ENCODE results near the gene BCL7B. TPM values are rescaled to one million over a fixed set of nuclear protein-coding genes. Genes with fewer than 3 reads are reported as not detected.
"Not testable (repeated sequence)": the region's sequence is repeated elsewhere in the genome, so short reads cannot be mapped to it uniquely, and the experiment has no call there.

BCL7B gene
- total RNA-seq, 8 experiments from 2014 or later: 17.6 to 35.8 (median 32.1) TPM

- in situ Hi-C loops (cut with MboI; ENCODE audit: low pct_unique_long_range_greater_than_20kb in 2 of 9, low sequenced_read_pairs in 9 of 9, unreplicated experiment in 9 of 9); H3K4me3 ChIP-seq; ATAC-seq (replicated peaks in 6 of 8); H3K4me1 ChIP-seq (replicated peaks in 1 of 2); H3K27ac ChIP-seq: not testable (repeated sequence)
- 83 to 100% (median 98%) methylated on average over 1 to 2 of the region's 2 CpGs for WGBS, 10 experiments
These were observed 62.0 kb downstream of the BCL7B start for GRCh38 chr7:73495507-73495906.

- no peak for ATAC-seq (replicated peaks in 6 of 8)
- Histone ChIP-seq H3K4me3 (no peak overlapping the region), H3K27ac (no peak overlapping the region), H3K4me1 (replicated peaks in 1 of 2) (no peaks in the 10 kb centered on the region)
- in situ Hi-C loops (cut with MboI; ENCODE audit: low pct_unique_long_range_greater_than_20kb in 2 of 9, low sequenced_read_pairs in 9 of 9, unreplicated experiment in 9 of 9): no loop called here
These were observed 67.5 kb downstream of the BCL7B start for GRCh38 chr7:73489976-73490375.

GRCh38 chr7:73487486-73487885, 70.0 kb downstream of the BCL7B start:
- in situ Hi-C loops (cut with MboI; ENCODE audit: low pct_unique_long_range_greater_than_20kb in 2 of 9, low sequenced_read_pairs in 9 of 9, unreplicated experiment in 9 of 9): no loop called here
- no peak for ATAC-seq (replicated peaks in 6 of 8)
- H3K4me1 ChIP-seq (replicated peaks in 1 of 2): no peaks in the 10 kb centered on the region
- H3K4me3 ChIP-seq: no peak overlapping the region
- WGBS, 10 experiments: 83 to 100% (median 100%) methylated on average over 1 of the region's 1 CpG; no CpG with 5 or more reads in 4 of the 10 experiments
- H3K27ac ChIP-seq: no peak overlapping the region

Other genes with a start within 250 kb of the BCL7B start
- gene NSUN5, start 248.9 kb downstream of the BCL7B start, total RNA-seq: 10 to 100 TPM; 22.4 to 41.8 (median 27.2) TPM
- under 1 TPM in 2 of 8 experiments, not detected in 6; 0.14 to 0.47 TPM for gene TRIM50, start 229.6 kb downstream of the BCL7B start, total RNA-seq
- gene FKBP6, start 229.5 kb downstream of the BCL7B start, total RNA-seq: under 1 TPM in 4 of 8 experiments, not detected in 4; 0.08 to 0.47 (median 0.20) TPM
- 10 to 100 TPM in 2 of 8 experiments, 1 to 10 TPM in 4, under 1 TPM in 2; 0.38 to 15.2 (median 6.2) TPM for gene FZD9, start 123.9 kb downstream of the BCL7B start, total RNA-seq
- 10 to 100 TPM; 44.7 to 98.2 (median 53.2) TPM for gene BAZ1B, start 35.4 kb downstream of the BCL7B start, total RNA-seq
- gene TBL2, start 20.9 kb upstream of the BCL7B start, total RNA-seq: 10 to 100 TPM; 34.7 to 52.4 (median 38.1) TPM
- gene MLXIPL, start 66.8 kb upstream of the BCL7B start, total RNA-seq: 10 to 100 TPM in 1 of 8 experiments, 1 to 10 TPM in 2, under 1 TPM in 5; 0.50 to 13.1 (median 0.92) TPM
- 10 to 100 TPM in 5 of 8 experiments, 1 to 10 TPM in 2, under 1 TPM in 1; 0.71 to 27.7 (median 13.8) TPM for gene VPS37D, start 110.1 kb upstream of the BCL7B start, total RNA-seq
- 10 to 100 TPM in 3 of 8 experiments, 1 to 10 TPM in 5; 5.1 to 13.9 (median 7.8) TPM for gene DNAJC30, start 125.8 kb upstream of the BCL7B start, total RNA-seq
- gene BUD23, start 125.9 kb upstream of the BCL7B start, total RNA-seq: 10 to 100 TPM; 31.6 to 85.7 (median 49.2) TPM
- 10 to 100 TPM in 7 of 8 experiments, 1 to 10 TPM in 1; 7.1 to 50.5 (median 17.0) TPM for gene STX1A, start 162.0 kb upstream of the BCL7B start, total RNA-seq
- 10 to 100 TPM in 6 of 8 experiments, 1 to 10 TPM in 2; 6.4 to 22.0 (median 13.3) TPM for gene ABHD11, start 181.1 kb upstream of the BCL7B start, total RNA-seq
- gene CLDN3, start 212.6 kb upstream of the BCL7B start, total RNA-seq: 1 to 10 TPM in 4 of 8 experiments, under 1 TPM in 3, not detected in 1; 0.21 to 3.9 (median 1.3) TPM

Measured in motor neuron (in vitro differentiated cells).